ENCODE measurements around the gene STON1.

The STON1 gene

GRCh38 chr2:48633143-48633542 is 103.2 kb downstream of the STON1 start:
- no peaks in the 10 kb centered on the region for H3K4me1 ChIP-seq (ENCODE audit: control insufficient read depth, insufficient read depth, low read length, poor library complexity, severe bottlenecking)
- H3K4me3 ChIP-seq (ENCODE audit: insufficient read depth, low read depth, low read length, poor library complexity, severe bottlenecking): no peak overlapping the region
- no peaks in the 10 kb centered on the region for H3K9me3 ChIP-seq (ENCODE audit: control insufficient read depth, low read length)
- H3K27me3 ChIP-seq (replicated peaks; ENCODE audit: control insufficient read depth, insufficient read depth, low read length, poor library complexity, severe bottlenecking): no peaks in the 10 kb centered on the region
- no peak overlapping the region for H3K27ac ChIP-seq (ENCODE audit: insufficient read depth, low read length, poor library complexity, severe bottlenecking)
- DNase-seq: no peak
- no peaks in the 10 kb centered on the region for H3K36me3 ChIP-seq (ENCODE audit: control insufficient read depth, insufficient read depth, low read length)

GRCh38 chr2:48635786-48636185 is 105.8 kb downstream of the STON1 start:
- no peaks in the 10 kb centered on the region for H3K9me3 ChIP-seq (ENCODE audit: control insufficient read depth, low read length)
- no peak for DNase-seq

GRCh38 chr2:48638261-48638660 is 108.3 kb downstream of the STON1 start:
- H3K27me3 ChIP-seq (replicated peaks; ENCODE audit: control insufficient read depth, insufficient read depth, low read length, poor library complexity, severe bottlenecking): no peaks in the 10 kb centered on the region
- H3K4me1 ChIP-seq (ENCODE audit: control insufficient read depth, insufficient read depth, low read length, poor library complexity, severe bottlenecking): no peaks in the 10 kb centered on the region
- H3K27ac ChIP-seq (ENCODE audit: insufficient read depth, low read length, poor library complexity, severe bottlenecking): no peak overlapping the region
- DNase-seq: no peak
- no peak overlapping the region for H3K4me3 ChIP-seq (ENCODE audit: insufficient read depth, low read depth, low read length, poor library complexity, severe bottlenecking)
- H3K9me3 ChIP-seq (ENCODE audit: control insufficient read depth, low read length): no peaks in the 10 kb centered on the region
- no peaks in the 10 kb centered on the region for H3K36me3 ChIP-seq (ENCODE audit: control insufficient read depth, insufficient read depth, low read length)

More at GRCh38 chr2:48635786-48636185, 105.8 kb downstream of the STON1 start:
- H3K27ac ChIP-seq (ENCODE audit: insufficient read depth, low read length, poor library complexity, severe bottlenecking): no peak overlapping the region
- H3K27me3 ChIP-seq (replicated peaks; ENCODE audit: control insufficient read depth, insufficient read depth, low read length, poor library complexity, severe bottlenecking): no peaks in the 10 kb centered on the region
- H3K36me3 ChIP-seq (ENCODE audit: control insufficient read depth, insufficient read depth, low read length): no peaks in the 10 kb centered on the region
- no peak overlapping the region for H3K4me3 ChIP-seq (ENCODE audit: insufficient read depth, low read depth, low read length, poor library complexity, severe bottlenecking)
- no peaks in the 10 kb centered on the region for H3K4me1 ChIP-seq (ENCODE audit: control insufficient read depth, insufficient read depth, low read length, poor library complexity, severe bottlenecking)

All from effector memory CD4-positive, alpha-beta T cell (primary cell).